ENCODE measurements around the gene TTC29.

- TF ChIP-seq CTCF (conservative IDR thresholded peaks at IDR 0.05; ENCODE audit: low read depth in 2 of 2) (no peak), EZH2 (IDR thresholded peaks at IDR 0.05; ENCODE audit: low read depth, unreplicated experiment) (no peak), POLR2AphosphoS5 (IDR thresholded peaks at IDR 0.05; ENCODE audit: low read depth) (no peak), ZNF462 (CRISPR knock-in tag; IDR thresholded peaks at IDR 0.05) (no peak), REST (IDR thresholded peaks at IDR 0.05; ENCODE audit: unreplicated experiment) (no peak), EZH2phosphoT487 (IDR thresholded peaks at IDR 0.05; ENCODE audit: unreplicated experiment) (no peak), JUNB (IDR thresholded peaks at IDR 0.05; ENCODE audit: unreplicated experiment) (no peak), ZNF331 (CRISPR knock-in tag; IDR thresholded peaks at IDR 0.05; ENCODE audit: low read depth) (no peak), STAT1 (IDR thresholded peaks at IDR 0.05; ENCODE audit: unreplicated experiment) (no peak), CREB1 (CRISPR knock-in tag; IDR thresholded peaks at IDR 0.05; ENCODE audit: low read depth) (no peak), ETS1 (IDR thresholded peaks at IDR 0.05) (no peak), ZNF114 (CRISPR knock-in tag; IDR thresholded peaks at IDR 0.05) (no peak), NANOG (IDR thresholded peaks at IDR 0.05; ENCODE audit: borderline replicate concordance) (no peak)
Measured at GRCh38 chr4:146793727-146794126, 151.9 kb downstream of the TTC29 start.

Measured in GM23338 (cell line).